SK-N-SH (cell line): ENCODE measurements around the gene PPFIBP2. TPM values are rescaled to one million over a fixed set of nuclear protein-coding genes. Genes with fewer than 3 reads are reported as not detected.

Source experiments
- CTCF ChIA-PET: fragments of 300-600, 350-600 bp; formaldehyde crosslinking; extraction: SDS; loops from one replicate; lab custom pipeline; 2021; lab: Yijun Ruan, JAX
- POLR2A ChIA-PET: fragments of 350-600 bp; sonication (Branson Sonifier 250); formaldehyde crosslinking; extraction: SDS; loops from one replicate; lab custom pipeline; 2020; ENCODE audit warnings: antibody characterized with exemption, inconsistent platforms; lab: Yijun Ruan, JAX
- DNase-seq: peaks from one replicate; pipeline ENCODE4 v3.0.0; 2012
- H2AFZ ChIP-seq: fragments of 200-600 bp; sonication (generic); 2 replicates; pipeline ENCODE4 v1.8.1; 2016; ENCODE audit warnings: antibody characterized with exemption, mild to moderate bottlenecking, low read depth
- H3F3A ChIP-seq: fragments of 200-600 bp; sonication (generic); replicated peaks from 2 replicates; pipeline ENCODE3; 2016; ENCODE audit warnings: antibody characterized with exemption, mild to moderate bottlenecking; ENCODE audit not compliant: insufficient read depth
- H3K27ac ChIP-seq, 2 experiments: fragments of 200-500 bp in 1 of 2; fragments of 200-600 bp in 1 of 2; sonication (Bioruptor generic) in 1 of 2; sonication (generic), shearing (Covaris generic) in 1 of 2; 2 replicates each; pipeline versions ENCODE4 v1.5.1 to v1.6.1; 2014 to 2016; ENCODE audit warnings: low read depth in 2 of 2, inconsistent platforms in 1 of 2, low read length in 1 of 2, mild to moderate bottlenecking in 1 of 2, mixed read lengths in 1 of 2
- H3K27me3 ChIP-seq: fragments of 200-600 bp; sonication (generic), shearing (Covaris generic); 2 replicates; pipeline ENCODE4 v1.6.1; 2016; ENCODE audit warnings: mixed run types; ENCODE audit not compliant: insufficient read depth
- H3K36me3 ChIP-seq, 2 experiments: fragments of 200-500 bp in 1 of 2; fragments of 200-600 bp in 1 of 2; sonication (Bioruptor generic) in 1 of 2; sonication (generic) in 1 of 2; replicated peaks in 1 of 2; 2 replicates each; pipeline versions ENCODE3 to v1.5.1; 2014 to 2016; ENCODE audit warnings: low read length in 1 of 2, mild to moderate bottlenecking in 1 of 2; ENCODE audit not compliant: insufficient read depth in 2 of 2, control insufficient read depth in 1 of 2
- H3K4me1 ChIP-seq, 2 experiments: fragments of 200-500 bp in 1 of 2; fragments of 200-600 bp in 1 of 2; sonication (Bioruptor generic) in 1 of 2; sonication (generic), shearing (Covaris generic) in 1 of 2; 2 replicates each; pipeline versions ENCODE4 v1.5.1 to v1.6.1; 2014 to 2016; ENCODE audit warnings: low read depth in 1 of 2, low read length in 1 of 2, mixed run types in 1 of 2; ENCODE audit not compliant: insufficient read depth in 2 of 2, control insufficient read depth in 1 of 2
- H3K4me2 ChIP-seq: fragments of 200-600 bp; sonication (generic), shearing (Covaris generic); 2 replicates; pipeline ENCODE4 v1.6.1; 2017; ENCODE audit warnings: mixed run types
- H3K4me3 ChIP-seq, 2 experiments: fragments of 200-500 bp in 1 of 2; fragments of 200-600 bp in 1 of 2; sonication (Bioruptor generic) in 1 of 2; sonication (generic), shearing (Covaris generic) in 1 of 2; 2 replicates each; pipeline versions ENCODE4 v1.5.1 to v1.8.1; 2014 to 2016; ENCODE audit warnings: low read depth in 2 of 2, inconsistent platforms in 1 of 2, low read length in 1 of 2, mild to moderate bottlenecking in 1 of 2, mixed read lengths in 1 of 2, moderate library complexity in 1 of 2
- H3K79me2 ChIP-seq: fragments of 200-600 bp; sonication (generic); 2 replicates; pipeline ENCODE4 v1.8.1; 2017; ENCODE audit warnings: mild to moderate bottlenecking; ENCODE audit not compliant: insufficient read depth
- H3K9ac ChIP-seq: fragments of 200-600 bp; sonication (generic); 2 replicates; pipeline ENCODE4 v1.6.1; 2017; ENCODE audit warnings: mixed run types
- H3K9me2 ChIP-seq: fragments of 200-600 bp; sonication (generic); 2 replicates; pipeline ENCODE4 v1.6.1; 2017; ENCODE audit warnings: mixed run types
- H3K9me3 ChIP-seq: fragments of 200-600 bp; sonication (generic); 2 replicates; pipeline ENCODE4 v1.6.1; 2017; ENCODE audit warnings: mixed run types, mild to moderate bottlenecking, moderate library complexity
- H4K20me1 ChIP-seq: fragments of 200-600 bp; sonication (generic); 2 replicates; pipeline ENCODE4 v1.6.1; 2017; ENCODE audit warnings: mild to moderate bottlenecking, mixed run types; ENCODE audit not compliant: insufficient read depth
- CHD2 ChIP-seq: fragments of 150-350 bp; IDR thresholded peaks from 2 replicates; pipeline ENCODE4 v1.6.1; 2018; ENCODE audit warnings: low read length; ENCODE audit not compliant: partially characterized antibody
- EZH2phosphoT487 ChIP-seq: fragments of 200-600 bp; sonication (generic); IDR thresholded peaks from 2 replicates; pipeline ENCODE4 v1.6.1; 2017; ENCODE audit warnings: low read depth, mixed run types, mild to moderate bottlenecking, antibody characterized with exemption, moderate library complexity, borderline replicate concordance
- FOSL2 ChIP-seq: IDR thresholded peaks from 2 replicates; pipeline ENCODE4 v1.4.0; 2012; ENCODE audit warnings: low read depth, mild to moderate bottlenecking, moderate library complexity, borderline replicate concordance
- FOXJ3 ChIP-seq: sonication (generic); formaldehyde crosslinking; IDR thresholded peaks from 2 replicates; pipeline ENCODE4 v1.5.1; 2020; ENCODE audit warnings: mild to moderate bottlenecking, missing genetic modification reagents
- GABPA ChIP-seq: IDR thresholded peaks from 2 replicates; pipeline ENCODE4 v1.4.0; 2012; ENCODE audit warnings: low read depth, mild to moderate bottlenecking
- JUND ChIP-seq: IDR thresholded peaks from 2 replicates; pipeline ENCODE4 v1.4.0; 2012
- MXI1 ChIP-seq: IDR thresholded peaks from 2 replicates; pipeline ENCODE4 v1.6.1; 2012; ENCODE audit warnings: mild to moderate bottlenecking, low read depth, low read length, improper control_type of control experiment
- RFX5 ChIP-seq: IDR thresholded peaks from 2 replicates; pipeline ENCODE4 v1.6.1; 2012; ENCODE audit warnings: mild to moderate bottlenecking, improper control_type of control experiment, low read length
- RXRA ChIP-seq: IDR thresholded peaks from 2 replicates; pipeline ENCODE4 v1.4.0; 2012; ENCODE audit warnings: low read depth, mild to moderate bottlenecking, borderline replicate concordance
- SIN3A ChIP-seq: IDR thresholded peaks from 2 replicates; pipeline ENCODE4 v1.6.1; 2012; ENCODE audit warnings: low read depth, mild to moderate bottlenecking, low read length, moderate library complexity, borderline replicate concordance
- TCF12 ChIP-seq: IDR thresholded peaks from 2 replicates; pipeline ENCODE4 v1.4.0; 2012
- TEAD4 ChIP-seq: IDR thresholded peaks from 2 replicates; pipeline ENCODE4 v1.4.0; 2012; ENCODE audit warnings: mild to moderate bottlenecking, borderline replicate concordance; ENCODE audit not compliant: insufficient read depth
- YY1 ChIP-seq: IDR thresholded peaks from 2 replicates; pipeline ENCODE4 v1.4.0; 2012; ENCODE audit warnings: low read depth, mild to moderate bottlenecking
- WGBS: methylation state at CpG from one replicate; pipeline ENCODE4 v1.1.6; 2017; ENCODE audit warnings: low lambda C conversion rate; 5-methylcytosine and 5-hydroxymethylcytosine counted together
- polyA plus RNA-seq, 3 experiments: library from polyadenylated mRNA; depleted of rRNA; stranded (reverse); fragments of >200 nt; gene quantifications; 2 replicates each; pipeline ENCODE4 v1.2.3, GENCODE V29; 2012
- TF ChIP-seq, protein P1 (sequence below): fragments of 150-350 bp; IDR thresholded peaks from 2 replicates; pipeline ENCODE4 v1.6.1; 2016; ENCODE audit warnings: mild to moderate bottlenecking, low read depth, low read length
- TF ChIP-seq, protein P2 (sequence below): fragments of 200-600 bp; sonication (generic); IDR thresholded peaks from 2 replicates; pipeline ENCODE4 v1.6.1; 2017; ENCODE audit warnings: antibody characterized with exemption, mild to moderate bottlenecking, moderate library complexity
- TF ChIP-seq, protein P3 (sequence below): IDR thresholded peaks from 2 replicates; pipeline ENCODE4 v1.6.1; 2012; ENCODE audit warnings: mild to moderate bottlenecking, low read depth, low read length, moderate library complexity

The PPFIBP2 gene
- polyA plus RNA-seq, 1 of the 3 experiments (the other 2 are of a cell fraction): 0.67 TPM

DNA sequence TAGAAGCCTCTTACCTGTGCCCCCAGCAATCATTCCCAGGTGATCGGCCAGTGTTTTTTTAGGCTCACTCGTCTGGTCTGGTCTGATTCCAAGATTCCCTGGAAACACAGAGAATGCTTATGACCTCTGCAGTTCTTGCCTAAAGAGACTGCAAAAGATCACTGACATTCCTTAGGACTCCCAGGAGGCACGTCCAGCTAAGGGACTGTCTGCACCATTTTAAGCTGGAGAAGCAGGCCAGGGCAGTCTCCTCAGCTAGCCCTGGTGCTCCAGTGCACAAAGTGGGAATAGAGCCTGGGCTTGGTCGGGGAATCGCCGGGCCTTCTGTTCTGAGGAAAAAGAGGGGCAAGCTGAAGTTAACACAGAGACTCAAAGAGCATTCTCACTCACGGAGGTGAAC is 154.7 kb downstream of the PPFIBP2 start:
- Histone ChIP-seq H3K4me1 (peaks cover 0 to 9% of the 10 kb centered on the region in 2 experiments; a peak in 1 of 4 replicates), H3F3A (no peaks in the 10 kb centered on the region), H4K20me1 (no peaks in the 10 kb centered on the region), H2AFZ (no peak overlapping the region), H3K79me2 (no peaks in the 10 kb centered on the region), H3K4me2 (no peak overlapping the region), H3K27ac (no peak overlapping the region), H3K9ac (no peak overlapping the region), H3K4me3 (no peak overlapping the region), H3K9me2 (no peaks in the 10 kb centered on the region), H3K27me3 (0 out of 2 replicates have a peak, but pooled peaks cover 11% of the 10 kb centered on the region), H3K9me3 (no peaks in the 10 kb centered on the region), H3K36me3 (no peaks in the 10 kb centered on the region)
- TF ChIP-seq GABPA: no peak
- no peak for TF ChIP-seq RFX5
- no peak for TF ChIP-seq EZH2phosphoT487
- TF ChIP-seq, protein P1, sequence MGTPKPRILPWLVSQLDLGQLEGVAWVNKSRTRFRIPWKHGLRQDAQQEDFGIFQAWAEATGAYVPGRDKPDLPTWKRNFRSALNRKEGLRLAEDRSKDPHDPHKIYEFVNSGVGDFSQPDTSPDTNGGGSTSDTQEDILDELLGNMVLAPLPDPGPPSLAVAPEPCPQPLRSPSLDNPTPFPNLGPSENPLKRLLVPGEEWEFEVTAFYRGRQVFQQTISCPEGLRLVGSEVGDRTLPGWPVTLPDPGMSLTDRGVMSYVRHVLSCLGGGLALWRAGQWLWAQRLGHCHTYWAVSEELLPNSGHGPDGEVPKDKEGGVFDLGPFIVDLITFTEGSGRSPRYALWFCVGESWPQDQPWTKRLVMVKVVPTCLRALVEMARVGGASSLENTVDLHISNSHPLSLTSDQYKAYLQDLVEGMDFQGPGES: no peak
- TF ChIP-seq, protein P2, sequence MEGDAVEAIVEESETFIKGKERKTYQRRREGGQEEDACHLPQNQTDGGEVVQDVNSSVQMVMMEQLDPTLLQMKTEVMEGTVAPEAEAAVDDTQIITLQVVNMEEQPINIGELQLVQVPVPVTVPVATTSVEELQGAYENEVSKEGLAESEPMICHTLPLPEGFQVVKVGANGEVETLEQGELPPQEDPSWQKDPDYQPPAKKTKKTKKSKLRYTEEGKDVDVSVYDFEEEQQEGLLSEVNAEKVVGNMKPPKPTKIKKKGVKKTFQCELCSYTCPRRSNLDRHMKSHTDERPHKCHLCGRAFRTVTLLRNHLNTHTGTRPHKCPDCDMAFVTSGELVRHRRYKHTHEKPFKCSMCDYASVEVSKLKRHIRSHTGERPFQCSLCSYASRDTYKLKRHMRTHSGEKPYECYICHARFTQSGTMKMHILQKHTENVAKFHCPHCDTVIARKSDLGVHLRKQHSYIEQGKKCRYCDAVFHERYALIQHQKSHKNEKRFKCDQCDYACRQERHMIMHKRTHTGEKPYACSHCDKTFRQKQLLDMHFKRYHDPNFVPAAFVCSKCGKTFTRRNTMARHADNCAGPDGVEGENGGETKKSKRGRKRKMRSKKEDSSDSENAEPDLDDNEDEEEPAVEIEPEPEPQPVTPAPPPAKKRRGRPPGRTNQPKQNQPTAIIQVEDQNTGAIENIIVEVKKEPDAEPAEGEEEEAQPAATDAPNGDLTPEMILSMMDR: no peak
- TF ChIP-seq TEAD4: no peak
- no peak for TF ChIP-seq CHD2
- TF ChIP-seq JUND: no peak
- no peak for TF ChIP-seq YY1
- TF ChIP-seq SIN3A: no peak
- no peak for TF ChIP-seq RXRA
- no peak for TF ChIP-seq TCF12
- no peak for TF ChIP-seq MXI1
- no peak for TF ChIP-seq FOXJ3 (CRISPR knock-in tag)
- TF ChIP-seq FOSL2: no peak
- WGBS: 64% methylated on average over 7 of the region's 7 CpGs
- no peak for DNase-seq
- POLR2A ChIA-PET: no interaction called here
- CTCF ChIA-PET: interaction anchor here (0.7 to 9.2 kb wide), 6 partner anchors 13 to 227 kb away, joined by 3 to 256 read pairs (median 39); partner anchors contain the start of gene PPFIBP2

DNA sequence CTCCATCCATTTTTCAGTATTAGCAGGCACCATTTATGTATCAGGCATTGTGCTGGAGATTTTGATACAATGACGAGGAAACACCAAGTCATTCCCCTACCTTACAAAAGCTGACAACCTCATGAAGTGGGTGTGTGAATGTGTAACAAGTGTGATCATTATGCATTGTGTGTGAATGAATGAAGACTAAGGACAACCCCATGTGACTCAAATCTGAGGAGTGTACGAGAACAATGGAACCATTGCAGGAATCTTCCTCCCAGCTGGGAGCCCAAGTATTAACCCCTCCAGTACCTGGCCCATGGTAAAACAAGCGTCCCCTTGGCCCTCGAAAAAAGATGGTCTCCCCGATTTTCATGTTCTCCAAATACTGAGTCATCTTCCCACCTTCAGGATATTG is 155.1 kb downstream of the PPFIBP2 start:
- peaks cover 12% of the 10 kb centered on the region; the same call in 1 of the 2 replicates for H3K27me3 ChIP-seq
- no peak overlapping the region for H2AFZ ChIP-seq
- H3K9ac ChIP-seq: no peak overlapping the region
- no peaks in the 10 kb centered on the region for H3F3A ChIP-seq
- H3K4me2 ChIP-seq: no peak overlapping the region
- H3K9me3 ChIP-seq: no peaks in the 10 kb centered on the region
- H3K9me2 ChIP-seq: no peaks in the 10 kb centered on the region
- peaks cover 0 to 9% of the 10 kb centered on the region in 2 experiments; a peak in 1 of 4 replicates for H3K4me1 ChIP-seq
- ChIA-PET POLR2A (no interaction called here), CTCF (interaction anchor here (0.7 to 9.2 kb wide), 8 partner anchors 14 to 227 kb away, joined by 3 to 256 read pairs (median 6); partner anchors contain the start of gene PPFIBP2)
- H4K20me1 ChIP-seq: no peaks in the 10 kb centered on the region
- DNase-seq: no peak
- TF ChIP-seq, protein P3, sequence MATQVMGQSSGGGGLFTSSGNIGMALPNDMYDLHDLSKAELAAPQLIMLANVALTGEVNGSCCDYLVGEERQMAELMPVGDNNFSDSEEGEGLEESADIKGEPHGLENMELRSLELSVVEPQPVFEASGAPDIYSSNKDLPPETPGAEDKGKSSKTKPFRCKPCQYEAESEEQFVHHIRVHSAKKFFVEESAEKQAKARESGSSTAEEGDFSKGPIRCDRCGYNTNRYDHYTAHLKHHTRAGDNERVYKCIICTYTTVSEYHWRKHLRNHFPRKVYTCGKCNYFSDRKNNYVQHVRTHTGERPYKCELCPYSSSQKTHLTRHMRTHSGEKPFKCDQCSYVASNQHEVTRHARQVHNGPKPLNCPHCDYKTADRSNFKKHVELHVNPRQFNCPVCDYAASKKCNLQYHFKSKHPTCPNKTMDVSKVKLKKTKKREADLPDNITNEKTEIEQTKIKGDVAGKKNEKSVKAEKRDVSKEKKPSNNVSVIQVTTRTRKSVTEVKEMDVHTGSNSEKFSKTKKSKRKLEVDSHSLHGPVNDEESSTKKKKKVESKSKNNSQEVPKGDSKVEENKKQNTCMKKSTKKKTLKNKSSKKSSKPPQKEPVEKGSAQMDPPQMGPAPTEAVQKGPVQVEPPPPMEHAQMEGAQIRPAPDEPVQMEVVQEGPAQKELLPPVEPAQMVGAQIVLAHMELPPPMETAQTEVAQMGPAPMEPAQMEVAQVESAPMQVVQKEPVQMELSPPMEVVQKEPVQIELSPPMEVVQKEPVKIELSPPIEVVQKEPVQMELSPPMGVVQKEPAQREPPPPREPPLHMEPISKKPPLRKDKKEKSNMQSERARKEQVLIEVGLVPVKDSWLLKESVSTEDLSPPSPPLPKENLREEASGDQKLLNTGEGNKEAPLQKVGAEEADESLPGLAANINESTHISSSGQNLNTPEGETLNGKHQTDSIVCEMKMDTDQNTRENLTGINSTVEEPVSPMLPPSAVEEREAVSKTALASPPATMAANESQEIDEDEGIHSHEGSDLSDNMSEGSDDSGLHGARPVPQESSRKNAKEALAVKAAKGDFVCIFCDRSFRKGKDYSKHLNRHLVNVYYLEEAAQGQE: no peak
- TF ChIP-seq SIN3A: no peak
- H3K79me2 ChIP-seq: no peaks in the 10 kb centered on the region
- WGBS: 58% methylated on average over 4 of the region's 5 CpGs
- H3K27ac ChIP-seq: no peak overlapping the region
- H3K4me3 ChIP-seq: no peak overlapping the region
- no peaks in the 10 kb centered on the region for H3K36me3 ChIP-seq
